Measurements from ENCODE around the gene SEMA3G. TPM values are rescaled to one million over a fixed set of nuclear protein-coding genes. Genes with fewer than 3 reads are reported as not detected.

The SEMA3G gene
- total and polyA plus RNA-seq, 8 donors = under 0.01 to 9.6 (median 1.8) TPM

GRCh38 chr3:52408466-52408865, 36.4 kb downstream of the SEMA3G start:
- Histone ChIP-seq H3K4me3 (peak overlapping the region in 3 of 4 donors; percentile 84 to 92 (median 85)), H3K27me3 (no peaks in the 10 kb centered on the region), H3K9me3 (no peaks in the 10 kb centered on the region), H3K4me1 (peaks cover 27 to 61% (median 61%) of the 10 kb centered on the region in 4 donors), H3K27ac (peak overlapping the region in 1 of 5 donors; percentile 95), H3K36me3 (peaks cover 34 to 53% (median 50%) of the 10 kb centered on the region in 4 donors)
- TF ChIP-seq CTCF (IDR thresholded peaks at IDR 0.05) (no peak), POLR2A (IDR thresholded peaks at IDR 0.05) (no peak), EP300 (IDR thresholded peaks at IDR 0.05) (no peak), POLR2AphosphoS5 (IDR thresholded peaks at IDR 0.05) (no peak)
- no peak for DNase-seq
- intact Hi-C loops (cut with DNase I; ENCODE audit: low total_unique reads) = no loop called here
- 87 to 95% (median 93%) methylated on average over 8 of the region's 8 CpGs for WGBS, 5 donors

DNA sequence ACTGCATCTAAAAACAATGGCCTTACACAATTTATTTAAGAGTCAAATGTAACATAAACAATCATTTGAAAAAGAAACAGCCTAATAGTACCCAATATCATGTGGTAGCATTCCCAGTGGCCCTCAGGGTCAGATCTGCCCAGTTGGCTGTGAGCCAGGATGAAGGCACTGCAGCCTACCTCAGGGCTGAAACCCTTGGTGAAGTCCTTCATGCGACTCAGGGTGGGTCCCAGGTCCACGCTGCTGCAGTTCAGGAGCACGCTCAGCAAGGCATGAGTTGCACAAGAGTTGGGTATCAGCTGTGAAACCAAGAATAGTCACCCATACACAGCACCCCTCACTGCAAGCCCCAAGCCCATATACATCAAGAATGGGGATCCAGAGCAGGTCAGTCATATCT, 37.1 kb downstream of the SEMA3G start:
- no peak for DNase-seq

DNA sequence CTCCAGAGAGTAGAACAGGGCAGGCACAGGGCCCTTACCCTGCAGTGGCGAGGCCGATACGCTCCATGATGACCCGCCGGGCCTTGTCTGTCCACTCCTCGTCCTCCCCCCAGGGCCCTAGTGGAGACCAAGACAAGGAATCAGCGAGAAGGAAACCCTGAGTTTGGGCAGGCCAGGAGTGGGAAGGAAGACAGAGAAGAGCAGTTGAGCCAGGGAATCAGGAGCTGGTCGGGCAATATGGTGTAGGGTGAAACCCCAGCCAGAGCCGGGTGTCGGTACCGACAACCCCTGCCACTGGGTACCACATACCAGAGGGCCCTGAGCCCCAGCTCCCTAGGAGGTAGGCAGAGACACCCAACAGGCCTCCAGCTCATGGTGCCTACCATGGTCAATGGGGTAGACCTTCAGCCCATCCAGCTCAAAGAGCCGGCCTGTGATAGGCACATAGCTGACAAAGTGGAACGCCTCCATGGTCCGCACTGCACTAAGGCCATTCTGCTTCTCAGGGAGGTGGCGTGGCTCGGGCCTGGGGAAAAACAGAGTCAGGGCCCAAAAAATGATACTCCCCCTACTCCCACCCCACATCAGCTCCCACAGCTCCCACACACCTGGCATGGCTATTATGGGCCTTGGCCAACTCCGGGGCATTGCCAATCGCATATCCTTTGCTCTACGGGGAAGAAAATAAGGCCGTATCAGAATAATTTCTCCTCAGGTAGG, 38.0 kb downstream of the SEMA3G start:
- peaks cover 18 to 50% (median 46%) of the 10 kb centered on the region in 4 donors for H3K4me1 ChIP-seq
- no peaks in the 10 kb centered on the region for H3K9me3 ChIP-seq
- 93 to 95% (median 94%) methylated on average over 20 of the region's 20 CpGs for WGBS, 5 donors
- H3K27ac ChIP-seq = no peak overlapping the region
- DNase-seq = no peak
- no peaks in the 10 kb centered on the region for H3K27me3 ChIP-seq
- H3K36me3 ChIP-seq = peaks cover 49 to 67% (median 64%) of the 10 kb centered on the region in 4 donors
- no peak overlapping the region for H3K4me3 ChIP-seq
- intact Hi-C loops (cut with DNase I; ENCODE audit: low total_unique reads) = no loop called here
- TF ChIP-seq POLR2A (IDR thresholded peaks at IDR 0.05) = no peak
- TF ChIP-seq POLR2AphosphoS5 (IDR thresholded peaks at IDR 0.05) = no peak
- TF ChIP-seq EP300 (IDR thresholded peaks at IDR 0.05) = no peak
- TF ChIP-seq CTCF (IDR thresholded peaks at IDR 0.05) = no peak

More for the DNA sequence above, 37.1 kb downstream of the SEMA3G start:
- intact Hi-C loops (cut with DNase I; ENCODE audit: low total_unique reads) = no loop called here
- H3K36me3 ChIP-seq = peaks cover 41 to 59% (median 56%) of the 10 kb centered on the region in 4 donors
- H3K4me3 ChIP-seq = no peak overlapping the region
- WGBS, 5 donors = 89 to 98% (median 93%) methylated on average over 3 of the region's 3 CpGs
- no peaks in the 10 kb centered on the region for H3K9me3 ChIP-seq
- H3K27ac ChIP-seq = no peak overlapping the region
- no peak for TF ChIP-seq POLR2A (IDR thresholded peaks at IDR 0.05)
- no peak for TF ChIP-seq POLR2AphosphoS5 (IDR thresholded peaks at IDR 0.05)
- TF ChIP-seq EP300 (IDR thresholded peaks at IDR 0.05) = no peak
- TF ChIP-seq CTCF (IDR thresholded peaks at IDR 0.05) = no peak
- peaks cover 26 to 58% (median 54%) of the 10 kb centered on the region in 4 donors for H3K4me1 ChIP-seq
- no peaks in the 10 kb centered on the region for H3K27me3 ChIP-seq

GRCh38 chr3:52406231-52406661, 38.7 kb downstream of the SEMA3G start:
- peak; percentile 49 to 65 for DNase-seq
- TF ChIP-seq POLR2A (IDR thresholded peaks at IDR 0.05) = no peak
- TF ChIP-seq CTCF (IDR thresholded peaks at IDR 0.05) = no peak
- TF ChIP-seq POLR2AphosphoS5 (IDR thresholded peaks at IDR 0.05) = no peak
- TF ChIP-seq EP300 (IDR thresholded peaks at IDR 0.05) = no peak
- Histone ChIP-seq H3K4me3 (no peak overlapping the region), H3K4me1 (peaks cover 13 to 43% (median 40%) of the 10 kb centered on the region in 4 donors), H3K9me3 (no peaks in the 10 kb centered on the region), H3K27me3 (no peaks in the 10 kb centered on the region), H3K36me3 (peaks cover 56 to 75% (median 72%) of the 10 kb centered on the region in 4 donors), H3K27ac (no peak overlapping the region)
- 14 to 70% (median 53%) methylated on average over 1 to 11 of the region's 11 CpGs; no CpG with 5 or more reads in 1 of the 5 donors for WGBS, 5 donors
- intact Hi-C loops (cut with DNase I; ENCODE audit: low total_unique reads) = no loop called here

Data from stomach (tissue), 9 donors.